ENCODE results near the gene BHLHE40. TPM values are rescaled to one million over a fixed set of nuclear protein-coding genes. Genes with fewer than 3 reads are reported as not detected.
A peak's percentile ranks its signal among the peaks of the same experiment; 100 is the strongest.

BHLHE40 gene
- polyA plus RNA-seq, 1 donor from 2014 or later, result not detected

DNA sequence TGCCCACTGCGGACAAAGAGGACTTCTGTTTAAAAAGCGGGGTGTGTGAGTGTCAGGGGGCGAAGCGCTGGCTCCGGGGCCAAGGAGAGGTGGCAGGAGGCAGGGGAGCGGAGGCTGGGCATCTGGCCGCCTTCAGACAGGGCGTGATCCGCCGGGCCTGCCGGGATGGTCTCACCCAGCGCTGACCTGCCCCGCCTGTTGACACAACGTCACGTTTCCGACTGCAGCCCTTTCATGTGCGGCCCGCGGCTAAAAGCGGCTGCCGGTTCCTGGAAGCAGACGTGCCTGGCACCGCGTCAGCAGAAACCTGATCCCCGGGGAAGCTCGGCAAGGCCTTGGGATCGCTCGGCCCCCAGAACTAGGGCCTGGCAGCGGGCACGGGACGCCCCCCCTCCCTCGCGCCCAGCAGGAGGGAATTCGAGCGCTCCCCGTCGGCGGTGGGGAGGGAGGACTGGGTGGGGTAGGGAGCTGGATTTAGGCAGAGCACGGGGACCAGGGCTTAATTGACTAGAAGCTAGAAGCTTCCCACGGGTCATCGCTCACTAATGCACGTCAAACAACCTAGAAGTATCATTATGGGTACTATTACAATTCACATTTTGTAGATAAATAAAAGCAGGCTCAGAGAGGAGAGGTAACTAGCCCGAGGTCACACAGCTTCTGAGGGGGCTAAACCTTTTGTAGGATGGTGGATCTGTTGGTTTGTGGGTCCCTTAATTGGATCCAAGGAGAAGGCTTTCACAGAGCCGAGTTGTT, 7.7 kb downstream of the BHLHE40 start:
- no peak for TF ChIP-seq EP300 (conservative IDR thresholded peaks at IDR 0.05; ENCODE audit: poor library complexity, severe bottlenecking)
- no peak for TF ChIP-seq CTCF (IDR thresholded peaks at IDR 0.05; ENCODE audit: poor library complexity, severe bottlenecking)
- no peak for TF ChIP-seq REST (IDR thresholded peaks at IDR 0.05; ENCODE audit: borderline replicate concordance)
- TF ChIP-seq MXI1 (conservative IDR thresholded peaks at IDR 0.05; ENCODE audit: poor library complexity, severe bottlenecking), result no peak
- no peak for TF ChIP-seq RAD21 (conservative IDR thresholded peaks at IDR 0.05)
- TF ChIP-seq POLR2AphosphoS5 (IDR thresholded peaks at IDR 0.05), result no peak
- TF ChIP-seq EZH2 (IDR thresholded peaks at IDR 0.05; ENCODE audit: borderline replicate concordance, insufficient read depth, low read length, poor library complexity, severe bottlenecking), result no peak
- no peak for TF ChIP-seq SMC3 (conservative IDR thresholded peaks at IDR 0.05; ENCODE audit: poor library complexity)
- TF ChIP-seq TAF1 (IDR thresholded peaks at IDR 0.05; ENCODE audit: low read depth), result no peak
- no peaks in the 10 kb centered on the region for H3K9me3 ChIP-seq (ENCODE audit: low read length)
- no peaks in the 10 kb centered on the region for H3K36me3 ChIP-seq (ENCODE audit: insufficient read depth, low read length)
- H3K27ac ChIP-seq (ENCODE audit: low read length), result no peak overlapping the region
- no peaks in the 10 kb centered on the region for H3K9me2 ChIP-seq (ENCODE audit: insufficient read depth, low read length)
- no peaks in the 10 kb centered on the region for H4K20me1 ChIP-seq (ENCODE audit: insufficient read depth)
- H3K4me3 ChIP-seq (ENCODE audit: low read length), result peak overlapping the region; percentile 50
- no peaks in the 10 kb centered on the region for H3K79me2 ChIP-seq (replicated peaks; ENCODE audit: insufficient read depth, low read length)
- H3K4me2 ChIP-seq (ENCODE audit: low read length), result no peak overlapping the region
- peaks cover 49% of the 10 kb centered on the region for H3K27me3 ChIP-seq (ENCODE audit: insufficient read depth, low read depth, low read length)
- no peak overlapping the region for H3K9ac ChIP-seq (ENCODE audit: low read length)
- H2AFZ ChIP-seq (ENCODE audit: low read depth, low read length), result no peak overlapping the region
- no peaks in the 10 kb centered on the region for H3F3A ChIP-seq (ENCODE audit: insufficient read depth, low read length, poor library complexity, severe bottlenecking)

DNA sequence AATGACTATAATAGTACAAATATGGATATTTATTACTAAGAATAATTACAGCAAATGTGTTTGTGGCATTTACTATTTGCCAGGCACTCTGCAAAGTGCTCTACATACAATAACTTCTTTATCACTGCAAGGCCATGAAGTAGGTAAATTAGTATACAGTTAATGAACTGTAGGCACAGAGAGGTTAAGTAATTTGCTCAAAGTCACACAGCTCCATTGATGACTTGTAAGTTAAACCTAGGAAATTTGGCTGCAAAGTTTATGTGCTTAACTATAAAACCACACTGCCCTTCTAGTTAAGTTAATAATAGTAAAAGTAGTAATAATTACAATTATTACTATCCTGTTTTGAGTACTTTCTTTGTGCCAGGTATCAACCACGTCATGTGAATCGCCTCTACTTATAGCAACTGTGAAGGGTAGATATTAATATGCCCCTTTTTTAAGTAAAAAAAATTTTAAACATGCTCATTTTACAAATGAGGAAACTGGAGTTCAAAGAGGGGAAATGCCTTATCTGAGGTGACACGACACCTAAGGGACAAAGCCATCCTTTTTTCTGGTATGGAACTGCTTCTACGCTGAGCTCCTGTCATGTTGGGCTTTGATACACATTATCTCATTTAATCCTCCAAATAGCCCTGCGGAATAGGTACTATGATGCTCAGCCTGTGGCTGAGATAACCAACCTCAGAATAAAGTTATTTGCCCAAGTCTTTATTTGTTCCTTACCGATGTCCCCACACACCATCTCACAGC, 8.5 kb downstream of the BHLHE40 start:
- no peaks in the 10 kb centered on the region for H4K20me1 ChIP-seq (ENCODE audit: insufficient read depth)
- H2AFZ ChIP-seq (ENCODE audit: low read depth, low read length), result no peak overlapping the region
- no peaks in the 10 kb centered on the region for H3F3A ChIP-seq (ENCODE audit: insufficient read depth, low read length, poor library complexity, severe bottlenecking)
- no peak for TF ChIP-seq REST (IDR thresholded peaks at IDR 0.05; ENCODE audit: borderline replicate concordance)
- TF ChIP-seq RAD21 (conservative IDR thresholded peaks at IDR 0.05), result no peak
- TF ChIP-seq POLR2AphosphoS5 (IDR thresholded peaks at IDR 0.05), result no peak
- TF ChIP-seq EP300 (conservative IDR thresholded peaks at IDR 0.05; ENCODE audit: poor library complexity, severe bottlenecking), result no peak
- TF ChIP-seq CTCF (IDR thresholded peaks at IDR 0.05; ENCODE audit: poor library complexity, severe bottlenecking), result no peak
- TF ChIP-seq SMC3 (conservative IDR thresholded peaks at IDR 0.05; ENCODE audit: poor library complexity), result no peak
- TF ChIP-seq MXI1 (conservative IDR thresholded peaks at IDR 0.05; ENCODE audit: poor library complexity, severe bottlenecking), result no peak
- no peak for TF ChIP-seq EZH2 (IDR thresholded peaks at IDR 0.05; ENCODE audit: borderline replicate concordance, insufficient read depth, low read length, poor library complexity, severe bottlenecking)
- TF ChIP-seq TAF1 (IDR thresholded peaks at IDR 0.05; ENCODE audit: low read depth), result no peak
- H3K9ac ChIP-seq (ENCODE audit: low read length), result no peak overlapping the region
- no peaks in the 10 kb centered on the region for H3K36me3 ChIP-seq (ENCODE audit: insufficient read depth, low read length)
- no peaks in the 10 kb centered on the region for H3K9me2 ChIP-seq (ENCODE audit: insufficient read depth, low read length)
- H3K27ac ChIP-seq (ENCODE audit: low read length), result no peak overlapping the region
- no peaks in the 10 kb centered on the region for H3K9me3 ChIP-seq (ENCODE audit: low read length)
- peaks cover 41% of the 10 kb centered on the region for H3K27me3 ChIP-seq (ENCODE audit: insufficient read depth, low read depth, low read length)
- no peak overlapping the region for H3K4me2 ChIP-seq (ENCODE audit: low read length)
- no peaks in the 10 kb centered on the region for H3K79me2 ChIP-seq (replicated peaks; ENCODE audit: insufficient read depth, low read length)
- H3K4me3 ChIP-seq (ENCODE audit: low read length), result no peak overlapping the region

Measured in neural cell (in vitro differentiated cells).